ENCODE measurements around the gene KIF11.

The KIF11 gene

DNA sequence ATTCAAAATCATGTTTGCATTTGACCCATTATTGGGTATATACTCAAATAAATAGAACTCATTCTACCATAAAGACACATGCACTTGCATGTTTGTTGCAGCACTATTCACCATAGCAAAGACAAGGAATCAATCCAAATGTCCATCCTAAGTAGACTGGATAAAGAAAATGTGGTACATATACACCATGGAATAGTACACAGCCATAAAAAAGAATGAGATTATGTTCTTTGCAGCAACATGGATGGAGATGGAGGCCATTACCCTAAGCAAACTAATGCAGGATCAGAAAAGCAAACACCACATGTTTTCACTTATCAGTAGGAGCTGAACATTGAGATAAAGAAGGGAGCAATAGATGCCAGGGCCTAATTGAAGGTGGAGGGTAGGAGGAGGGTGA, 84.8 kb downstream of the KIF11 start:
- no peak for DNase-seq (ENCODE audit: low read depth in 1 of 2, low spot score in 1 of 2)

DNA sequence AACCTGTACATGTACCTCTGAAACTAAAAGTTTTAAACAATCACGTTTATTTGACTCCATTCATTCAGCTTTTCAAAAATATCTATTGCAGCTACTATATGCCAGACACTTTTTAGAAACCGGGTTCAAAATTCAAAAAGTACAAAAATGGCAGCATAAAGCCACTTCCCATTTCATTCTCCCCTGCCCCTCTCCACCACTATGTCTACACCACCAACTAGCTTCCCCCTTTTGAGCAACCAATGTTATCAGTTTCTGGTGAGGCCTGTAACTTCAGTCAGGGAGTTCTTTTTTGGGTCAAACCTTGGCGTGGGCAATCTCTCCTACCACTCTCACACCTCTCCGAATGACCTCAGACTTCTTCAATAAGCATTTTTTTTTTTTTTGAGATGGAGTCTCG, 85.3 kb downstream of the KIF11 start:
- no peak for DNase-seq (ENCODE audit: low read depth in 1 of 2, low spot score in 1 of 2)

DNA sequence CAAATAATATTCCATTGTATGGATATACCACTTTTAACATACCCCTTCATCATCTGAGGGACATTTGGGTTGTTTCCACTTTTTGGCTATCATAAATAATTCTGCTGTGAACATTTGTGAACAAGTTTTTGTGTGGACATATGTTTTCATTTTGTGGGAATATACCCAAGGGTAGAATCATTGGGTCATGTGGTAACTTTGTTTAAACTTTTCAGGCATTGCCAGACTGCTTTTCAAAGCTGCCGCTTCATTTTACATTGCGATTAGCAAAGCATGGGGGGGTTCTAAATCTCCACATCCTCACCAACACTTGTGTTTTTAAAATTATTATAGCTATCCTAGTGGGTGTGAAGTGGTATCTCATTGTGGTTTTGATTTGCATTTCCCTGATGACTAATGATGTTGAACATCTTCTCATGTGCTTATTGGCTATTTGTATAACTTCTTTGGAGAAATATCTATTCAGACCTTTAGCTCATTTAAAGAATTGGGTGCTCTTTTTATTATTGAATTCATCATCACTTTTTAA, 88.4 kb downstream of the KIF11 start:
- no peak for DNase-seq (ENCODE audit: low read depth in 1 of 2, low spot score in 1 of 2)

DNA sequence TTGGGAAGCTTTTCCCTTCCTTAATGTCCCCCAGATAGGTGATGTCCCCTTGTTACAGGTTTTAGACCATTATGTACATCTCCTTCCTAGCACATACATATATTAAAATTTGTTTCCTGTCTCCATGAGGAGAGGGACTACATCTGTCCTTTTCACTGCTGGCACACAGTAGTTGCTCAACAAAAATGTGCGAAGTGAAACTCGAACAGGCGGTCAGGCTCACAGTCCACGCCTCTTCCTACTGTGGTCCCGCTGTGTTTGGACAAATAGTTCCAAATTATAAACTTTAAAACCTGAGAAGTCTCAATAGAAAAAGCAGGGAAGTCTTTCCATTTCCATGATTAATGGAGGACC, 95.6 kb downstream of the KIF11 start:
- DNase-seq (ENCODE audit: low read depth in 1 of 2, low spot score in 1 of 2): no peak

DNA sequence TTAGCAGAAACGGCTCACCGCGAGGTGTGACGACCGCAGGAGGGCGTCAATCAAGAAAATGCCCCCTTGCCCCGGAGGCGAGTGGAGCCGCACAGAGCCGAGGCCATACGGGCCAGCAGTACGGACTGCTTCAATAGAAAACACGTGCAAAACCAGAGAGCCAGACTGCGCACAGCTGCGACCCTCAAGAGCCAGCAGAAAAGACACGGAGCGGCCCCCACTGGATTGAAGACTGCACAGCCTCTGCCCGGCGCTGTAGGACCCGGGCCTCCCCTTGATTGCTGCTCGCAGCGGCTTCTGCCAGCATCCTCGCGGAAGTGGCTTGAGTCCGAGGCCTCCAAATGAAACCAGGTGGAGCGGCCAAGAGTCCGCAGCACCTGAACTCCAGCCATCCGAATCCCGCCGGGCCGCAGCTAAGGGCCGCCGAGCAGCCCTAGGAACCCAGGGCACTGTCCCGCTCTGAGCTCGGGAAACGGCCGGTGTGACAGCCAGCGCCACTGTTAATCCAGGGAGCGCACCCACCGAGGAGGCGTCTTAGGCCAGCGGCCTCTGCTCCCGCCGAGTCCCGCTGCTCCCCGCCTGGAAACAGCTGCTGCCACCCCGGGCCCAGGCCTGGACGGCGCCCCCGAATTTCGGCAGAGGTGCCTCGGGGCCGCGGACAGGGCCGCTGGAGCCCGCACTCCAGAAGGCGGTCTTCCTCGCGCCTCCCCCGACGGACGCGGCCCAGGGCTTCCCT, 96.2 kb downstream of the KIF11 start:
- no peak for DNase-seq (ENCODE audit: low read depth in 1 of 2, low spot score in 1 of 2)

DNA sequence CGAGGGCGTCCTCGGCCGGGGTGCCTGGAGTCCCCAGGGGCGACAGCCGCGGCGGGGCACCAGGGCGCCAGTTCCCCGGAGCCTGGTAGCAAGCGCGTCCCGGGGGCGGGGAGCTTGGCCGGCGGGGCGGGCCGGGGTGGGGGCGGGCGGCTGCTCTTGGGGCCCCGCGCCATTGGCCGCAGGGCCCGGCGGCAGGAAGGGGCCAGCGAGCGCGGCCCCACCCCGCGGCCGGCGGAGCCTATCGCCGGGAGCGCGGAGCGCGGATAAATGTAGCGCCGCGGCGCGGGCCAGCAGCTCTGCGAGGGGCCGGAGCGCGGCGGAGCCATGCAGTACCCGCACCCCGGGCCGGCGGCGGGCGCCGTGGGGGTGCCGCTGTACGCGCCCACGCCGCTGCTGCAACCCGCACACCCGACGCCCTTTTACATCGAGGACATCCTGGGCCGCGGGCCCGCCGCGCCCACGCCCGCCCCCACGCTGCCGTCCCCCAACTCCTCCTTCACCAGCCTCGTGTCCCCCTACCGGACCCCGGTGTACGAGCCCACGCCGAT, 96.8 kb downstream of the KIF11 start, which contains the start of gene HHEX:
TSS of gene HHEX (plus strand) at position 293 of the 548 bp plus-strand sequence. CDS start at position 325, 32 bp downstream.
- no peak for DNase-seq (ENCODE audit: low read depth in 1 of 2, low spot score in 1 of 2)

DNA sequence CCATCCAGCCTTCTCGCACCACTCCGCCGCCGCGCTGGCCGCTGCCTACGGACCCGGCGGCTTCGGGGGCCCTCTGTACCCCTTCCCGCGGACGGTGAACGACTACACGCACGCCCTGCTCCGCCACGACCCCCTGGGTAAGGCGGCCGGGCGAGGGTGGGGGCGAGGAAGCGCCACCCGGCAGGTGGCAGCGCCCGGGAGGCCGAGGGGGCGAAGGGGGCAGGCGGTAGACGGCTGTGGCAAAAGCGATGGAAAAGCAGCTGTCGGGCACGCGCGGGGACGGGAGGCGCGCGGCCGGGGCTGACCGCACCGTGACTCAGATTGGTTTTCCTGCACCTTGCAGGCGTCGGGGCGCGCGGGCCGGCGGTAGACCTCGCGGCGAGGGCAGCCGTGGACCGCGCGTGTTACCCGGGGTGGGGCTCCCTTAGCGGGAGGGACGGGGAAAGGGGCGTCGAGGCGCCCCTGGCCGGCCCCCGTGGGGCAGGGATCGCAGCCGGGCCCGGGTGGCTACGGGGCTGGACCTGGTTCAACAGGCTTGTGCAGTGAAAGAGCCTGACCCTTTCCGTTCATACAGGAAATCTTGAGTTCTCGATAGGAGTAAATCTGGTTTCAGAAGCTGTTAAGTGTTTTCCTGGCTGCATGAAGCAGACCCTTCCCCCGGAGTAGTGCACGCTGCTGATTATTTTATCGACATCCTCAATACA, 97.4 kb downstream of the KIF11 start:
- peak; percentile 31 to 35 for DNase-seq (ENCODE audit: low read depth in 1 of 2, low spot score in 1 of 2)

DNA sequence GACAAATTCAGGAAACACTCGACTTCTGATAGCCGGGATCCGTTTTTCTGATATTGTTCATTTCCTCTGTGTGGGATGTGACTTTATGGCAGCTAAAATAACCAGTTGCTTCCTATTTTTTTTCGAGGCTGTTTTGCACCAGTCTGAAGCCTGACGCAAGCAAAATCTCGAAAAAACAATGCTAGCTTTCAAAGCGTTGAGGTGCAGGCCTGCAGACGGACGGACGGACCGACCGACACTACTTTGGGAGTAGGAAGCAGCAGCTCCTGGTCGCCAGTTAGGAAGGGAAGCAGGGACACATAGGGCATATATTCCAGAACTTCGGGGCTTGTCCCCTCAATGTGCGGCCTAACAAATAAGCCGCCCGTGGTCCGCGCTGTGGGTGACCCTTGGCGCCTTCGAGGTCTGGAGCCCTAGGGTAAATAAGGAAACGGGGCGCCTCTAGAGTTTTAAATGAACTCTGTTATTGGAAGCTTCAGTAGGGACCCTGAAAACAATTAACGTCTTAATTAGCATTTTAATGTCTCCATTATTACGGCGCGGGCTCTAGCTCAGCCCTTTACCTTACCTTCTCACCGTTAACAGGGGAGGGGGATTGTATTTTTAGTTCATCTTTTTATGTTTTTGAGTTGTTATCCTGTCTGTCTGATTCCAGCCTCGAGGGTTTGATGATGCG, 98.1 kb downstream of the KIF11 start:
- no peak for DNase-seq (ENCODE audit: low read depth in 1 of 2, low spot score in 1 of 2)

DNA sequence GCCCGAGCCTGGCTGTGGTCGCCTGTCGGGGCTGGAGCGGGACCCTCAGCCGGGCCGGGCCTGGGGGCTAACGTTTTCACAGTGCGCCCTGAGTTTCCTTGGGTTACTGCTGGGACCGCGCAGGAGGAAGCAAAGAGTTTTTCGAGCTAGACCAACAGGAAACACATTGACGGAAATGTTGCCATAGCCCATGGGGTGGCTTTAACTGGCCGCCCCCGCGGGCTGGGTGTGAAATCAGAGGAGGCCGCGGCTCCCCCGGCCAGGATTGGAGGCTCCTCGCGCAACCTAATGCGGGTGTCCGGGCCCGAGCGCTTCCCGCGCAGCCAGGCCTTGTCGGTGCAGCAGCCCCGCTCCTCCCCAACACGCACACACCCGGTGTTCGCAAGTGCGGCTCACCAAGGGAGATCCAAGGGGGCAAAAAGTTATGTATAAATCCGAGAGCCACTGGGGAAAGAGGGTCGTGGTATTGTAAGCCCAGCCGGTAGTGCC, 98.7 kb downstream of the KIF11 start:
- DNase-seq (ENCODE audit: low read depth in 1 of 2, low spot score in 1 of 2): no peak

DNA sequence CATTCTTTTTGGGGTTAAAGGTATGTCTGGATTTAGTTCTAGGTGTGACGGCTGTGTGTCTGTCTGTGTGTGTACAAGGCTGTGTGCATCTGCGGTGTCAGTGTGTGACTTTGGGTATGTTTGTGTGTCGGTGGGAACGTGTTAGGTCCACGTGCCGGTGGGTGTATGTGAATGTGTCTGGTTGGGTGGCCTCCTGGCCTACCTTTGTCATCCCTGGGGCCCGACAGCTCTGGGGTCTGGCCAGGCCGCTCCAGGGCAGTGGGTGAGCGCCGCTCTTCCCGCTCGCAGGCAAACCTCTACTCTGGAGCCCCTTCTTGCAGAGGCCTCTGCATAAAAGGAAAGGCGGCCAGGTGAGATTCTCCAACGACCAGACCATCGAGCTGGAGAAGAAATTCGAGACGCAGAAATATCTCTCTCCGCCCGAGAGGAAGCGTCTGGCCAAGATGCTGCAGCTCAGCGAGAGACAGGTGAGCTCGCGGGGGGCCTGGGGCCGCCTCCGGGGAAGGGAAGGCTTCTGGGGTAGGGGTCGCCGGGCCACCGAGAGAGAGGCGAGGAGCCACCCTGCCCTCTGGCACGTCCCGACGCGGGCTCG, 99.2 kb downstream of the KIF11 start:
- DNase-seq (ENCODE audit: low read depth in 1 of 2, low spot score in 1 of 2): no peak

DNA sequence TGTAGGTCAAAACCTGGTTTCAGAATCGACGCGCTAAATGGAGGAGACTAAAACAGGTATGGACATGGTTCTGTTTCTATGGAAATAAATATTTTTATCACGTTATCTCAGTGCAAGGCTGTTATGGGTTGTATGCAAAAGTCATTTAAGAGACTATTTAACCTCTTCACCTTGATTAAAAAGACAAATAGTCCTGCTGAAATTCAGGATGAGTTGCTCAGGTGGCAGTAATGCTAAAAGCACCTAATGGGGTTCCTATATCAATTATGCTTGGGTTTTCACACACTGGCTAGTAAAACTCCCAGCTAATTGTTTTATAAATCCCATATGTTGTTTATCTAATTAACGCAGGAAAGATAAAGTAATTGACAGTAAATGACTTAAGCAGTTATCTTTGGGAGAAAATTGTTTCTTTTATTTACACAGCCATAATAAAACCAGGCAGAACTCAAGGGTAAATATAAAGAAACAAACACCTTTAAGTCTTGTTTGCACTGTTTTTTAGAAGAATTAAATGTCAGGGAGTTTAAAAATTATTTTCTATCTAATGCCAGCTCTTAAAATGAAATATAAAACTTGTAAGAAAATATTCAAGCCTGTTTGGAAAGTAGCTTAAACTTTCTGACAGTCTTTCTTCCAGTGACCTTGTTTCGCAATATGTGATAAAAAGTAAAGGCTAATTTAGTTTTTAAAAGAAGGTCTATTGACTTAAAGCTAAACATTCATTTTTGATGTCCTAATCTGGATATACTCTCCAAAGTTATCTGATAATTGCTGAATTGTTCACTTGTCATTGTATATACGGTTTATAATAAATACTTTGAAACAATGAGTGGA, 100.0 kb downstream of the KIF11 start:
- no peak for DNase-seq (ENCODE audit: low read depth in 1 of 2, low spot score in 1 of 2)

DNA sequence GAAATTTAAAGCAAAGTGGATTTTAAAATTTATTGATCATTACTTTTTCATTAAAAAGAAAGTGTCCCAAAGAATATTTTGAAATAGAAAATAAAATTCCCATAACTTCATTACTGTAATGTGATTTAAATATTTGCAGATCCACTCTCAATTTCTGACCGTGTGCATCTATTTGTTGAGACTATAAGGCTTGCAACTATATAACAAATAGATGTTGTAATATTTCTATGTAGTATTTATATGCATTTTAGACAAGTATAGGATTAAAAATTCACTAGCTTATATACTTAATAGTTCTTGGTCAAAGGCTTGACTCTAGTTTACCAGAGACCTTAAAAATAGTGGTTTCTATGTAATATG, 100.6 kb downstream of the KIF11 start:
- DNase-seq (ENCODE audit: low read depth in 1 of 2, low spot score in 1 of 2): no peak

DNA sequence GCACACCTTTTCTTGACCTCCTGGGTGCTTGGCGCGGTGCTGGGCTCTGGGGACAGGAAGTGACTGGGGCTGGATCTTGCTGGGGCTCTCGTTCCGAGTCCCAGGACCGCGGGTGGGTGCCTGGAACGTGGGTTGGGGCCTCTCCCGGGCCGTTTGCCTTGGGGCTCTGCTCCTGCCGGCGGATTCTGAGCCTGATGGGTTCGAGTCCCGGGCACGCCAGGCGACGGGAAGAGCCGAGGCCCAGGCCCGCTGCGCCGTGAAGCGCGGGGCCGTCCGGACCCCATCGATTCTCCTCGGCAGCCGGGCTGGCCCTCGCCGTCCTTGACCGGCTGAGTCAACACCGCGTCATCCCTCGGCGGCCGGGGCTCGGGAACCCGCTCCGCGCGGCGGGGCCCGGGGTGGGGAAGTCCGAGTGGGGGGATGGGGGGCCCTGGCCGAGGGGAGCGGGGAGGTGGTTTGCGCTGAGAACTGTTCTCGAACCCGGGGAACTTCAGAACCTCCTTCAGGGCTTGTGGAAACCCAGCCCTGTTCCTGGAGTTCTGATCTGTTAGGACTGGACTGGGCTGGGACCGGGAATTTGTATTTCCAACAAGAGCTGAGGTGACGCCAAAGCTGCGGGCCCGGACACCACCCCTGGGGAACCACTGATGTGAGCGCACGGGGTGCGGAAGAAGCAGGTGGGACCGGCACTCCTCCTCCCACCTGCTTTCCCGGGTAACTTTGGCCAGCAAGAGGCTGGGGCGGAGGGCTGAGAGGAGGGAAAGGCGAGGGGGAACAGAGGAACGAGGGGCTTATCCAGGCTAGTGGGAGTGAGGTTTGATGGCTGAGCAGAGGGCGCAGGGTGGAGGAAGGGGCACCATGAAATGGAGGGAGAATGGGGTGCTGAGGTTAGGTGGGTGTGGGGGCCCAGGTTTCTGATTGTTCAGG, 103.0 kb downstream of the KIF11 start:
- DNase-seq (ENCODE audit: low read depth in 1 of 2, low spot score in 1 of 2): no peak

DNA sequence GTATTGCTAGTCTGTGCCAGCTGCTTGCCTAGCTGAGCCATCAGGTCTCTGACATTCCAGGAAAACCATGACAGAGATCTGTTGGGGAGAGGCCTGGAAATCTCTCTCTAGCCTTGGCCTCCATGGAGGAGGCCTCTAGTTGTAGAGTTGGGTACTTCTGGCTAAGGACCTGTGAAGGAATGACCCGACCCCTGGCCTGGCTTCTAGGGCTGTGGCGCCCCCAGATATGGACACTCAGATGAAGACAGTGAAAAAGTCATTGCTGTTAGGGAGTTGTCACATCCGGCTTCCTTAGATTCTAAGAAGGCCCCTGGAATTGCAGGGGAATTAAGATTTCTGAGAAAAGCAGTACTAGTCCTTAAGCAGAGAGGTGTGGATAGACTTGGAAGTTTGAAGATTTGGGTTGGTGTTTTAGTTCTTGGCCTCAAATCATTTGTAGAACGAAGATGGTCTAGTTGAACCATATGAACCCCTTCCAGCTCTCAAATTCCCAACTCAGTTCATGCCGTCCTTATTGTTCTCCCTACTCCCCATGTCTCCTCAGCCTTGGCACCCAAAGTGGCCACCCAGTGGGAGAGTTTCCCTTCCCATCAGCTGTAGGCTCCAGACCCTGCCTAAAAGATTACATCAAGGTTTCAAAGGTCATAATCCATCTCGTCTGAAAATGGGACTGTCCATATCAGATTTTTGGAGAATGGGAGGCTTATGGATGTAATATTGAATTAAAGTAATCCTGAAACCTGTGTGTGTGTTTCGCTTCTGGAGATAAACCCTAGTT, 103.9 kb downstream of the KIF11 start:
- no peak for DNase-seq (ENCODE audit: low read depth in 1 of 2, low spot score in 1 of 2)

DNA sequence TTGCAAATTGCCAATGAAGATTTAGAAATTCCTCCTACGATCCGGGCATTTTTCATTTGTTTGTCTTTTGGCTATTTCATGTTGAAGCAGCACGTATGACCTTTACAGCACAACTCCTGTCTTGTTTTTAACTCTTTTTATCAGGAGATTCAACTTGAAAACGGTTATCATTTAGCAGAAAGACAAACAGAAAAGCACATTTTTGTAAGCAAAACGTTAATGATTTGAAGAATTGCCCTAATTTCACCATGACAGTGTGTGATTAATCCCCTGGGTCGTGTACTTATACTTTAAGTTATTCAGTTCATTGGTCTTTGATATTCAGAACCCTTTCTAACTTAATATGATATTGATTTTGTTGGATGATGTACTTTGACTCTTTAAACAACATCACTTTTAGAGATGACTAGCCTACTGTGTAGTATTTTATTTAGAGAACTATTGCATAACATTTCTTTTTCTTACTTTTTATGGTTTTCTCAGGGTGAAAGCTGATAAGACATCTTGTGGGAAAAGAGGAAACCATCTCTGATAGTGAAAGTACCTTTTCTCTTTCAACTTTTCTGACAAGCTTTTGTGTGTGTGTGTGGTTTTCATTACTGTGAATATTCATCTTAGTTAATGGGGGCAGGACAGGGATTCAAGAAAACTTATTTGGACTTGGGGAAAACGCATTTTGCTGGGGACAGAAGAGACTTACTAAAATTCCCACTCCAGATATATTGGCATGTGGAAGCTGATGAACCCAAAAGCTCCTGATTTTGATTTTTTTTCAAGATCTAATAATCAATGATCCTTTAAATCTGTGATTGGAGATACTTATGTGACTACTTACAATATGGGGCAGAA, 105.0 kb downstream of the KIF11 start:
- no peak for DNase-seq (ENCODE audit: low read depth in 1 of 2, low spot score in 1 of 2)

DNA sequence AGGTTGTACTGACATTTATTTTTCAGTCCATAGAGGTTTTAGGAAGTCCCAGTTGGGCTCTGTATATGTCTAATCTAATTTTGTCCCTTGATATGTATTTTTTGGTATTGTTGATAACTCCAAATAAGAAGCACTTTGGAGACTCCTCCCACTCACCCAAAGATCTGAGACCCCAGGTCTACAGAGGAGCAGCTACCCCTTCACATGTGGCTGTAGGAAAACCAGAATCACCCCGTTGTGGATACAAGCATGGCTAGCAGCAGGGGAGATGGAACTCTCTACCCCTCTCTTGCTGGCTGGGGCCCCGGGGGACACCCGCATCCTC, 106.2 kb downstream of the KIF11 start:
- no peak for DNase-seq (ENCODE audit: low read depth in 1 of 2, low spot score in 1 of 2)

DNA sequence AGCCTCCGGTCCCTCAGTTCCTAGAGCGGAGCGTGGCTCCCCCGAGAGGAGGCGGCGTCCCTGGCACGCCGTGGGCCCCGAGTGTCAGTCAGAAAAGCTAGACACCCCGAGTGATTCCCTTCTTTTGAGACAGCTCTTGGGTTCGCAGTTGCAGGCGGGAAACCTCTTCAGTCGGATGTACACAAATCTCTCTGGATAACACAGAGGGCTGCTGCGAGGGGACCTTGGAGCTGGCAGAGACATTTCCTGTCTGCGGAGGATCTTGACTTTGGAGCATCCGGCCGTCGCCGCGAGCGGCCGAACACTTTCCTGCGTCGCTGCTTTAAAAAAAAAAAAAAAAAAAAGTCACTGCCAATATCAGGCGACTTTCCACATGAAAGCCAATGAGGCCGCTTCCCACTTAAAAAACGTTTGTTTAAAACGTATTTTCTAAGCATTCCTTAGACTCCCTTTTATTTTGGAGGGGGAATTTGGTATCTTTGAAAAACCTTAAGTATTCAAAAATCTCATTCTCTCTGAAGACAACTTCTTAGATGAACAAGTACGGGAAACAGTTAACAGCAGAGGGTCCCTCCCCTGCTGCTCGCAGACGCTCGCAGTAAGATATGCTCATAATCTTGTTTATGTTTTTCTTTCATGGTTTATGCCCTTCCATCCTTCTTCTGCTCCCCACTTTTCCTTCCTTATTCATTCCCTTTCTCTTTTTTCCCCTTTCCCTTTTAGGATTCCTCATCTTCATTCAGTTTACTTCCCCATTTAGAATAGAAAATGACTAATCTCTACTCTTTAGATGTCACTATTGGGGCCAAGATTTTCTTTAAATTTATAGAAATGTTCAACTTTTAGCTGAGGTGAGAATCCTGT, 106.8 kb downstream of the KIF11 start:
- DNase-seq (ENCODE audit: low read depth in 1 of 2, low spot score in 1 of 2): no peak
